OCI-LY3 (cell line): ENCODE measurements around the gene SPATA22.

Source experiments
- EZH2phosphoT487 ChIP-seq: fragments of 200-600 bp; shearing (Covaris generic); IDR thresholded peaks from 2 replicates; pipeline ENCODE4 v1.6.1; 2018; ENCODE audit warnings: antibody characterized with exemption, mixed run types, low read depth
- TF ChIP-seq, protein P1 (sequence below): fragments of 200-600, 300-600 bp; sonication (generic); IDR thresholded peaks from 2 replicates; pipeline ENCODE4 v1.5.1; 2014; ENCODE audit warnings: antibody characterized with exemption, low read length, low read depth

- TF ChIP-seq, protein P1, sequence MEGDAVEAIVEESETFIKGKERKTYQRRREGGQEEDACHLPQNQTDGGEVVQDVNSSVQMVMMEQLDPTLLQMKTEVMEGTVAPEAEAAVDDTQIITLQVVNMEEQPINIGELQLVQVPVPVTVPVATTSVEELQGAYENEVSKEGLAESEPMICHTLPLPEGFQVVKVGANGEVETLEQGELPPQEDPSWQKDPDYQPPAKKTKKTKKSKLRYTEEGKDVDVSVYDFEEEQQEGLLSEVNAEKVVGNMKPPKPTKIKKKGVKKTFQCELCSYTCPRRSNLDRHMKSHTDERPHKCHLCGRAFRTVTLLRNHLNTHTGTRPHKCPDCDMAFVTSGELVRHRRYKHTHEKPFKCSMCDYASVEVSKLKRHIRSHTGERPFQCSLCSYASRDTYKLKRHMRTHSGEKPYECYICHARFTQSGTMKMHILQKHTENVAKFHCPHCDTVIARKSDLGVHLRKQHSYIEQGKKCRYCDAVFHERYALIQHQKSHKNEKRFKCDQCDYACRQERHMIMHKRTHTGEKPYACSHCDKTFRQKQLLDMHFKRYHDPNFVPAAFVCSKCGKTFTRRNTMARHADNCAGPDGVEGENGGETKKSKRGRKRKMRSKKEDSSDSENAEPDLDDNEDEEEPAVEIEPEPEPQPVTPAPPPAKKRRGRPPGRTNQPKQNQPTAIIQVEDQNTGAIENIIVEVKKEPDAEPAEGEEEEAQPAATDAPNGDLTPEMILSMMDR: no peak
- no peak for TF ChIP-seq EZH2phosphoT487
These were observed 31.2 kb downstream of the SPATA22 start for GRCh38 chr17:3440451-3440850.
